Mononuclear cell (primary cell): Measurements from ENCODE around the gene TIMM21. TPM values are rescaled to one million over a fixed set of nuclear protein-coding genes. Genes with fewer than 3 reads are reported as not detected.

ENCODE experiments used
- H3K27me3 ChIP-seq: 2 replicates; pipeline ENCODE4 v1.6.0; 2011; ENCODE audit warnings: low read length, control low read depth; ENCODE audit not compliant: insufficient read depth
- H3K4me1 ChIP-seq: 2 replicates; pipeline ENCODE4 v1.5.1; 2011; ENCODE audit warnings: mild to moderate bottlenecking, low read length, control low read depth; ENCODE audit not compliant: insufficient read depth
- H3K4me3 ChIP-seq: 2 replicates; pipeline ENCODE4 v1.5.1; 2011; ENCODE audit warnings: mild to moderate bottlenecking, low read length, moderate library complexity
- H3K9me3 ChIP-seq: 2 replicates; pipeline ENCODE4 v1.5.1; 2011; ENCODE audit warnings: low read depth, mild to moderate bottlenecking, control low read depth, low read length
- total RNA-seq: library from RNA; depleted of rRNA; stranded (reverse); fragments of >200 nt; gene quantifications from one replicate; pipeline ENCODE4 v1.2.3, GENCODE V29; 2012

TIMM21 gene, protein sequence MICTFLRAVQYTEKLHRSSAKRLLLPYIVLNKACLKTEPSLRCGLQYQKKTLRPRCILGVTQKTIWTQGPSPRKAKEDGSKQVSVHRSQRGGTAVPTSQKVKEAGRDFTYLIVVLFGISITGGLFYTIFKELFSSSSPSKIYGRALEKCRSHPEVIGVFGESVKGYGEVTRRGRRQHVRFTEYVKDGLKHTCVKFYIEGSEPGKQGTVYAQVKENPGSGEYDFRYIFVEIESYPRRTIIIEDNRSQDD
- 10.0 TPM for total RNA-seq

DNA sequence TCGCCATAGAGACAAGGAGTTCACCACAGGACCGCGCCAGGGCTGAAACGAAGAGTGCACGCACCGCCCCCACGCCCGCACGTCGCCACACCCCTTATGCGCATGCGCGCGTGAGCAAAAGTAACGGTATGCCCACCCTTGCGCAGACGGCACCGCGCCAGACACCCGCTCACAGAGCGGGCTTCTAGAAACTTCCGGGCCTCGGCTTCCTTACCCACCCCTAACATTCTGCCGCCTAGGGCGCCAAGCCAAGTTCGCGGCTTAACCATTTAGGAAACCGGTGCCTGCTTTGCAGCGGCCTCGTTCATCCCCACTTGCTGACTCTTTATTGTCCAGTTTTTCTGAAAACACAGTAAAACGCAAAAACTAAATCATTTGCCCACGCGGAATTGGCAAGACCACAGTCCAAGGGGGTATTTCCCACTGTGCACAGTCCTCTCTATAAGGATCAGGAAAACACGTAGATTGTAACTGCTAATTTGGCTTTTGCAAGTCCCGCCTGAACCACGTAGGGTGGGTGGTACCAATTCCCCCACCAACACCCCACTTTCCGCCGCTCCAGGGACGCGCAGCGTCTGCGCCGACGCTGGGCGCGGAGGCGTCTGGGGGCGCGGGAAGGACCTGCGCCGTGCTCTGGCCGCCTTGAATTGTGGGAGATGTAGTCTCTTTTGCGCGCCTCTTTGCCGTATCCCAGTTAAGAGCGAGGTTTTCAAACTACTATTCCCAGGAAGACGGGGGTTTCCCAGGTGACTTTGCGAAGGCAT lies at the start of gene TIMM21, which contains the start of gene FBXO15:
Gene TIMM21 (plus strand): TSS at position 745 of the 764 bp plus-strand sequence. CDS start 286 bp downstream, outside the sequence.
Gene FBXO15 (minus strand): TSS at position 56 of the 764 bp plus-strand sequence. CDS start 49 bp downstream, at position 7.
- peaks cover 17% of the 10 kb centered on the region for H3K4me1 ChIP-seq
- H3K27me3 ChIP-seq, result no peaks in the 10 kb centered on the region
- H3K4me3 ChIP-seq, result peak within 1 kb of the TSS; percentile 96
- H3K9me3 ChIP-seq, result no peaks in the 10 kb centered on the region

DNA sequence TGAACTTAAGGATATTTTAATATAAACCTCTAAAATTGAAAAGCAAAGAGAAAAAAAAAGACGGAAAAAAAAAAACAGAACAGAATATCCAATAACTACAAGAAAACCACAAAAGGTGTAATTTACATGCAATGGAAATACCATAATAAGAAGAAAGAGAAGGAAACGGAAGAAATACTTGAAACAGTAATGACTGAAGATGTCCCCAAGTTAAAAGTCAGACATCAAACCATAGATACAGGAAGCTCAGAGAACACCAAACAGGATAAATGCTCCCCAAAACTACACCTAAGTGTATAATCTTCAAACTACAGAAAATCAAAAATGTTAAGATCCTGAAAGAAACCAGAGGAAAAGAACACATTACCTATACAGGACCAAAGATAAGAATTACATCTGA lies 39.9 kb upstream of the TIMM21 start:
- no peaks in the 10 kb centered on the region for H3K27me3 ChIP-seq
- peaks cover 11% of the 10 kb centered on the region for H3K9me3 ChIP-seq
- no peaks in the 10 kb centered on the region for H3K4me1 ChIP-seq

DNA sequence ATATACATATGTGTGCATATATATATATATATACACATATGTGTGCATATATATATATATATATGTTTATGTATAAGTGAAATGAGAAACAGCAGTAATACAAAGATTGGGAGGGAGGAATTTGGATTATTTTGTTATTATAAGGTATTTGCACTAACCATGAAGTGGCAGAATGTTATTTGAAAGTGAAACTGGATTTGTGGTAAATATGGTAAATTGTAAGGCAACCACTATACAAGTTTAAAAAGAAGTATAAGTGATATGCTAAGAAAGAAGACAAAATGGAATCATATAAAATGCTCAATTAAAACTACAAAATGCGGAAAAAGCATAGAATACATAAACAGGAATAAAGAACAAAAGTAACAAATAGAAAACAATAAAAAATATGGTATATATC lies 38.2 kb upstream of the TIMM21 start:
- Histone ChIP-seq H3K4me1 (no peaks in the 10 kb centered on the region), H3K9me3 (peaks cover 11% of the 10 kb centered on the region), H3K4me3 (no peak overlapping the region)

More for the DNA sequence above, 39.9 kb upstream of the TIMM21 start:
- no peak overlapping the region for H3K4me3 ChIP-seq

DNA sequence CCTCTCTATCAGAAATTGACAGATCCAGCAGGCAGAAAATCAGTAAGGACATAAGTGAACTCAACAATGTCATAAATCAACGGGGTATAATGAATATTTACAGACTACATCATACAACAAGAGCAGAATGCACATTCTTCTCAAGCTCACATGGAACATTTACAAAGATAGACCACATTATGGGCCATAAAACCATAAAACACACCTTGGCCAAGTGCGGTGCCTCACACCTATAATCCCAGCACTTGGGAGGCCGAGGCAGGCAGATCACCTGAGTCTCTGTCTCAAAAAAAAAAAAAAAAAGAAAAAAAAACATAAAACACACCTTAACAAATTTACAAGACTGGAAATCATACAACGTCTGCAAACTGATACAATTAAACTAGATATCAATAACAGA lies 37.3 kb upstream of the TIMM21 start:
- Histone ChIP-seq H3K4me1 (no peaks in the 10 kb centered on the region), H3K9me3 (peaks cover 11% of the 10 kb centered on the region), H3K27me3 (no peaks in the 10 kb centered on the region), H3K4me3 (no peak overlapping the region)

More for the DNA sequence above, 38.2 kb upstream of the TIMM21 start:
- H3K27me3 ChIP-seq, result no peaks in the 10 kb centered on the region

DNA sequence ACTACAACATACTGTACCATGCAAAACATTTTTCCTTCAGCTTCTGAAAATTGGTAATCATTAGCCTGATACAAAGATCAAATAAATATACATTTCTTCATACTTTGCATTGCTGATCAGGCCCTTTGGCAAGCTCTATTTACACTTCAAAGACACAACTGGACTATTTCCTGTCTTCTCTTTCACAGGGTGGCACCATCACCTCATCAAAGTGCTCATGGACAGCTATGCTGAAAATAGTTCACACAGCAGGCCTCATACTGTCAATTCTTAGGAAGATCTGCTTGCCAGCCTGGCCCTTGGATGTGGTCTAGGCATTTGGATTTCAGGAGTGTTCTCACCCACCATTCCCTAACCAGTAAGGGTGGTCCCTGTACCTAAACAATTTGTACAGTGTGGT lies 34.6 kb upstream of the TIMM21 start:
- Histone ChIP-seq H3K27me3 (no peaks in the 10 kb centered on the region), H3K4me1 (no peaks in the 10 kb centered on the region), H3K4me3 (no peak overlapping the region), H3K9me3 (peaks cover 10% of the 10 kb centered on the region)

DNA sequence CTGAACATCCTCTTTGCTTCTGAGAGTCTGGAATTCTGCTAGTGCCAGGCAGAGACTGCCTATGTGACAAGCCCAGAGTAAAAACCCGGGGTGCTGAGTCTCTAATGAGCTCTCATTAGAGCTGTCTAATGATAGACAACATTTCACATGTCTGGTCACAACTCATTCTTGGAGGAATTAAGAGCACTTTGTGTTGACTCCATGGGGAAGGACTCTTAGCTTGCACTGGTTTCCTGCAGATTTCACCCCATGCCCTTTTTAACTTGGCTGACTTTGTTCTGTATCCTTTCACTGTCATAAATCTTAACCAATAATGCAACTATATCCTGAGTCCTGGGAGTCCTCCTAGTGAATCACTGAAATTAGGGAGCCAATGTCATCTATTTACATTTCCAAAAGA lies 34.2 kb upstream of the TIMM21 start:
- H3K4me1 ChIP-seq, result no peaks in the 10 kb centered on the region

DNA sequence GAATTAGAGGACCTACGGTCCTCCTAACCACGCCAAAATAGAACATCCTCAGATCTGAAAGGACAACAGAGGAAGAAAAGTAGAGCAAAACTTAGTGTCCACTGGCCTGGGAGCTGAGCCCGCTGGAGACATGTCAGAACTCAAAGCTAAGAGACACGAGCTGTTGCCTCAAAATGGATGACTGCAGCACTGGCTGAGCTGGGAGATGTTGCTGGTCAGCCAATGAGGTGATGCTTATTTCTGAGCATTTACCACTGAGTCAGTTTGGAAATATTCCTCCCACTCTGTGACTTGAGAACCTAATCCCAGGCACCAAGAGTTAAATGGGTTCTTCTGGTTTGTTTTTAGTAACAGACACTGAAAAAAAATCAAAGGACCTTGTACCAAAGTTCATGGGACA lies 33.3 kb upstream of the TIMM21 start:
- Histone ChIP-seq H3K27me3 (no peaks in the 10 kb centered on the region), H3K9me3 (peaks cover 6% of the 10 kb centered on the region), H3K4me3 (no peak overlapping the region), H3K4me1 (no peaks in the 10 kb centered on the region)

More for the DNA sequence above, 34.2 kb upstream of the TIMM21 start:
- H3K9me3 ChIP-seq, result peaks cover 6% of the 10 kb centered on the region
- H3K27me3 ChIP-seq, result no peaks in the 10 kb centered on the region
- no peak overlapping the region for H3K4me3 ChIP-seq

DNA sequence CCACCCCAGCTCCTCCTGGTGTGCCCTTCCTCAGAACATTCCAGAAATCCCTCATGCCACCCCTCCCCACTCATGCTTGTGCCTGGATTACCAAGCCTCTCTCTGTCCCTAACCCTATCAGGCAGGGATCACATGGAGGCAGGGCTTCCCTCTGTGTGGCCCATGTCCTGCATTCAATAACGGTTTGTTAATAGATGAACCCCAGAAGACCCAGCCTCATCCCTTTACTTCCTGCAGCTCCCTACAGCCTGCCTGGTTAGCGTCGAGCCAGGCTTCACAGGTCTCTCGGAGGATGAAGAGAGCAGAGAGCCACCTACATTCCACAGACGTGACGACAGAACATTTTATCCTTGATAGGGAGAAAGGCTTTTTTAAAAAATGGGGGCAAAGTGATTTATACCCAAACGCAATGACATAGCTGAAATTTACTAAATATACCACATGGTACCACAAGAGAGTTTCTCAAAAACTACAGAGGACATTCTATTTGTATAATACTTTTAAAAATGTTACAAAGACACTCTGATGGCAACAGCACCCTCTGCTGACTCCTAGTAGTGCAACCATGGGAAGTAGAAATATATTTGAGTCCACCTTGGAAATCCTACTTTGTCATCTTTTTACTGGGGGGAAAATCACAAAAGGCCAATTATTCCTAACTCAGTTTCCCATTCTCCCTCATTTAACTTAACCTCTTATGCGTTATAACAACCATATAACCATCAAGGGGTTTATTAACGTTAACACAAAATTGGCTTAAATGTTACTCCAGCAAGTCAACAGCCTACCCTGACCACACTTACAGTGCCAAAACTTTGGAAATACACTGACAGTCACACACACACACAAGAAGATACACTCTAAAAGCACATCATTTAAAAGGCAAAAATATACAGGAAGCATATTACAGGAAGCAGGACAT lies 31.4 kb upstream of the TIMM21 start:
- H3K4me3 ChIP-seq, result no peak overlapping the region

DNA sequence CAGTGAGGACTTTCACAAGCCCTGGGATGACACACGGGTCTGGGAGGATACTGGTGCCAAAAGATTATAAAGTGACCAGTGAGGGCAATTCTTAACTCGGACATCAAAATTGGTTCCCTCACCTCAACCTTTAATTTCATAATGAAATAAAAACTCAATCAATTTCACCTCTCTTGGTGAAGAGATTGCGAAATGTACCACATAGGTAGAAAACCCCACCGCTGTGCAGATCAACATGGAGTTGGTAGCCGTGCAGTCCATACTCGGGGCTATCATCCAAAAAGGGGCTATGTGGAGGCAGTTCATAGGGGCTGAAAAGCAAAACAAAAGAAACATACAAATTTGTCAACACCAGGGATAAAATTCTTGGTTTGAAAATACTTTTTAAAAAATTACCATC lies 25.1 kb upstream of the TIMM21 start:
- no peak overlapping the region for H3K4me3 ChIP-seq
- no peaks in the 10 kb centered on the region for H3K4me1 ChIP-seq
- H3K27me3 ChIP-seq, result no peaks in the 10 kb centered on the region
- no peaks in the 10 kb centered on the region for H3K9me3 ChIP-seq

More for the DNA sequence above, 31.4 kb upstream of the TIMM21 start:
- no peaks in the 10 kb centered on the region for H3K27me3 ChIP-seq
- no peaks in the 10 kb centered on the region for H3K4me1 ChIP-seq
- H3K9me3 ChIP-seq, result peaks cover 6% of the 10 kb centered on the region

DNA sequence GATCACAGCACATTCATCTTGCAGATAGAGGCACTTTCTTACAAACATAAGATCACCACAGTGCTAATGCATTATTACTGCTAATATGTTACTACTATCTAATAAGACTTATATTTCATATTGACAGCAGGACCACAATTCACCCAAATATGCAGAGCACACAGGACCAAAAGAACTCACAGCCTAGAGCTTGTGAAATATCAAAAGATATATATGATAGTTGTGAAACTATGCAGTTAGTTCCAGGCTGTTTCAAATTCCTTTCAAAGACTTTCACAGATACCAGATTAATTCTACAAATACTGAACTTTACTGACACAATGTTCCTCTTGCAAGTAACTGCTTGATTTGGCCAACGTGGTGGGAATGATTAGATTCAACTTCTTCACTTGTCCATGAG lies 23.7 kb upstream of the TIMM21 start:
- H3K9me3 ChIP-seq, result no peaks in the 10 kb centered on the region
- H3K27me3 ChIP-seq, result no peaks in the 10 kb centered on the region
- no peaks in the 10 kb centered on the region for H3K4me1 ChIP-seq
- H3K4me3 ChIP-seq, result no peak overlapping the region

DNA sequence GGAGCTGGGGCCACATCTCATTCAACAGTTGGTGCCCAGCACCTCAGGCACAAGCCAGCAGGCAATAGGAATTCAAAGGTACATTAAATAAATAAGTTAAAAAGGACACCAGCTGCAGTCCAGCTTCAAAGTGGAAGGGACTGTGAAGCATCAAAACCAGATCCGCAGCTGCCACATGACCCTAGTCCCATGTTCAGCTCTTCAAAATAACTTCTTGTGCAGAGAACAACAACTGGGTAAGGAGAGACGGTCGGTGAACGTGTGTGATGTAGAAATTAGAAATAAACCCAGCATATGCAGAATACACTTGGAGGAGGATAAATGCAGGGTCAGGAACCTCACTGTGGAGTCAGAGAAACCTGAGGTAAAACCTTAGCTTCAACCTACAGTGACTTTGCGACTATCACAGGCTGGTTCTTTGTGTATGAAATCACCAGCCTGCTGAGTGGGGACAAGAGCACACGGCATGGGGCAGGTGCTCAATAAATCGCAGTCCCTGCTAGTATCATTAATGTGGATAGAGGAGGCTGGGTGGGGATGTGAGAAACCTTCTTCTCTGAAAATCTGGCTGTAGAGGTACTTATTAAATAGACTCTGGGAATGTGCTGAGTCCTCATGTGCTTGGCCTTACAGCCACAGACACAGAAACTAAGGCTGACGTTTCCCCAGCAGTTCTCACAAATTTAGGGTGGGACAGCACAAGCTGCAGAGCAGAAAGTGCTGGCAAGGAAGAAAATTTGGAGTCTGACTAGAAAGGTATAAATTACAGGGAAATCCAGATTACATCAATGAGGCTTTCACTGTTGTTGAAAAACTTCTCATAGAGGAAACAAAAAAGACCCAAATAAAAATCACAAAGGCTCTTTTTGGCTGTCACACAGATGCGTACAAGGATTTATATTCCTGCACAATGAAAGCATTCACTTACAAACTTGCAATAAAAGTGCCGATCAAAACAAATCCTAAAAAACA lies 21.4 kb upstream of the TIMM21 start:
- no peaks in the 10 kb centered on the region for H3K9me3 ChIP-seq
- no peaks in the 10 kb centered on the region for H3K27me3 ChIP-seq
- H3K4me1 ChIP-seq, result no peaks in the 10 kb centered on the region
- no peak overlapping the region for H3K4me3 ChIP-seq

DNA sequence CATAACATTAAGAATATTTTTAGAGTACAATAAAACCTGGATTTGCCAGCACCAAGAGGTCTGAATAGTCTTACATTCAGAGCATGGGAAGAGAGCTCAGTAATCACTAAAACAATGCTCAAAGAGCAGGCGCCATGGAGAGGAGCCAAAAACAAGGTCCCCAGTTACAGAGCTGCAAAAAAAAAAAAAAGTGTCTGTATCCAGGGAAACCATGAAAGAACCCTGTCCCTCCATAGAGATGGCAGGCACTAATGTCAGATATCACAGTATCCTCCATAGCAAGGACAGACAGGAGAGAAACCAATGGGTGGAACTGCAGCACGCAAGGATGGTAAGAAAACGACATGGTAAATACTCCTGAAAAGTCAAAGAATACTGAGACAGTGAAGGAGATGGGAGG lies 20.2 kb upstream of the TIMM21 start:
- no peaks in the 10 kb centered on the region for H3K27me3 ChIP-seq
- no peaks in the 10 kb centered on the region for H3K4me1 ChIP-seq
- no peak overlapping the region for H3K4me3 ChIP-seq
- H3K9me3 ChIP-seq, result no peaks in the 10 kb centered on the region

DNA sequence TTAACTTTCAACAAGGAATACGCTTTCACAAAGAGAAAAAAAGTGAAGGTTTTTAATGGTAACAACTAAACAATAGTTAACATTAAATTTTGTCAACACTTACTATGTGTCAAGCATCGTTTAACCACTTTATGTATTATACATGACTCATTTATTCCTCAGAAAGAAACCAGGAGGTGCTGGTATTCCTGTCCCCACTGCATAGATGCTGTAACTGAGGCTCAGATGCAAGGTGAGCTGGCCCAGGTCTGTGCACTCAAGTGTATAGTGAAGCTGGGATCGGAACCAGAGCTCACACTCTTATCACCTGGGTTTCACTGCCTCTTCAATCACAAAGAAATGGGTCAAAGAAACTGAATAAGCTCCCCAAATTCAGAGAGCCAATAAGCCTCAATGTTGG lies 17.2 kb upstream of the TIMM21 start:
- Histone ChIP-seq H3K4me1 (no peaks in the 10 kb centered on the region), H3K4me3 (no peak overlapping the region)

DNA sequence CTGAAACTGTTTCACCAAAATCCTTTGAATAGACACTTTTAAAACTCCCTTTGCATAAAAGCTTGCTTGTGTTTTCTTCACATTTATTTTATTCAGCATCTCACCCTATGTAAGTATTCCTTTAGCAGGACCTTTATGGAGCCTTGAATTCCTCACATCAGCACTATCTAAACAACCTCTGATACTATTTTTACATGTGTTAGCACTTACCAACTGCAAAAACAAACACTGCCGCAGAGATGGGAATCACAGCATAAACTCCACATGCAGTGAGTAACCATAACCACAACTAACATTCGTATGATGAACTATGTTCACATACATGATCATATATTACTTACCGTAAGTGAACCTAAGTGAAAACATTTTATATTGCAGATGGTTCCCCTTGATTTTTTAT lies 16.1 kb upstream of the TIMM21 start:
- no peak overlapping the region for H3K4me3 ChIP-seq
- H3K4me1 ChIP-seq, result no peaks in the 10 kb centered on the region
- no peaks in the 10 kb centered on the region for H3K27me3 ChIP-seq
- H3K9me3 ChIP-seq, result no peaks in the 10 kb centered on the region

More for the DNA sequence above, 17.2 kb upstream of the TIMM21 start:
- Histone ChIP-seq H3K27me3 (no peaks in the 10 kb centered on the region), H3K9me3 (no peaks in the 10 kb centered on the region)
